NOMO-1 (cell line): Measurements from ENCODE around the gene C11orf97.
A peak's percentile ranks its signal among the peaks of the same experiment; 100 is the strongest.
"Not testable (repeated sequence)": the region's sequence is repeated elsewhere in the genome, so short reads cannot be mapped to it uniquely, and the experiment has no call there.

Experiments
- DNase-seq, 2 experiments: peaks; one replicate each; lab custom pipeline; 2025; ENCODE audit not compliant: unreplicated experiment in 2 of 2; lab: John Stamatoyannopoulos, UW

C11orf97 gene

GRCh38 chr11:94511932-94512781 lies at the start of gene C11orf97:
C11orf97 (plus strand) TSS chr11:94512461; CDS start chr11:94512529, 68 bp downstream.
- DNase-seq = peak in 1 of 2 experiments; percentile 30

- peak in 1 of 2 experiments; percentile 12 for DNase-seq
Observed at GRCh38 chr11:94469416-94469815, 42.8 kb upstream of the C11orf97 start.

GRCh38 chr11:94472916-94473799 lies 39.1 kb upstream of the C11orf97 start:
- peak; percentile 86 to 95 for DNase-seq

- DNase-seq = no peak
Observed at GRCh38 chr11:94477624-94478023, 34.6 kb upstream of the C11orf97 start.

GRCh38 chr11:94481342-94481741 lies 30.9 kb upstream of the C11orf97 start:
- no peak for DNase-seq

GRCh38 chr11:94486068-94486467 lies 26.2 kb upstream of the C11orf97 start:
- no peak for DNase-seq

- DNase-seq = peak; percentile 92 to 96
Observed at GRCh38 chr11:94493281-94494125, 18.8 kb upstream of the C11orf97 start, which contains the start of the genes ANKRD49 and MRE11. ANKRD49 (plus strand) TSS chr11:94493984; CDS start chr11:94496694, 2,710 bp downstream. MRE11 (minus strand) TSS chr11:94493844; CDS start chr11:94492801, 1,043 bp downstream.

- DNase-seq = no peak
Observed at GRCh38 chr11:94494126-94494680, 18.1 kb upstream of the C11orf97 start.

GRCh38 chr11:94500181-94500580 lies 12.1 kb upstream of the C11orf97 start:
- no peak for DNase-seq

GRCh38 chr11:94501522-94501921 lies 10.7 kb upstream of the C11orf97 start:
- DNase-seq = no peak

GRCh38 chr11:94504689-94505293 lies 7.5 kb upstream of the C11orf97 start:
- peak in 1 of 2 experiments; percentile 46 for DNase-seq

- DNase-seq = not testable (repeated sequence)
Observed at GRCh38 chr11:94506513-94506912, 5.7 kb upstream of the C11orf97 start.

GRCh38 chr11:94507485-94507884 lies 4.8 kb upstream of the C11orf97 start:
- DNase-seq = peak; percentile 59 to 90

- peak; percentile 42 to 43 for DNase-seq
Observed at GRCh38 chr11:94513091-94513490, 830 bp downstream of the C11orf97 start.

GRCh38 chr11:94515398-94515797 lies 3.1 kb downstream of the C11orf97 start:
- no peak for DNase-seq

- no peak for DNase-seq
Observed at GRCh38 chr11:94516725-94517124, 4.5 kb downstream of the C11orf97 start.

- DNase-seq = no peak
Observed at GRCh38 chr11:94518300-94518699, 6.0 kb downstream of the C11orf97 start.

- peak; percentile 27 to 57 for DNase-seq
Observed at GRCh38 chr11:94519478-94520084, 7.3 kb downstream of the C11orf97 start.

- peak in 1 of 2 experiments; percentile 40 for DNase-seq
Observed at GRCh38 chr11:94521684-94522083, 9.4 kb downstream of the C11orf97 start.
